Pulmonary artery endothelial cell (primary cell): ENCODE data around the gene MYT1. TPM values are rescaled to one million over a fixed set of nuclear protein-coding genes. Genes with fewer than 3 reads are reported as not detected.

Experiments used
- DNase-seq: peaks from one replicate; pipeline ENCODE4 v3.0.0-alpha.2; 2011; ENCODE audit warnings: low read depth, low spot score
- total RNA-seq: library from RNA; depleted of rRNA; stranded (reverse); fragments of >200 nt; gene quantifications from 2 replicates; pipeline ENCODE4 v1.2.3, GENCODE V29; 2014

Gene MYT1
- total RNA-seq, 1 donor from 2014 or later = not detected

- DNase-seq = no peak
Observed at GRCh38 chr20:64212755-64213154, 48.5 kb downstream of the MYT1 start.

GRCh38 chr20:64214113-64214512 lies 49.9 kb downstream of the MYT1 start:
- DNase-seq = no peak

GRCh38 chr20:64214952-64215351 lies 50.7 kb downstream of the MYT1 start:
- DNase-seq = no peak

GRCh38 chr20:64216036-64216435 lies 51.8 kb downstream of the MYT1 start:
- no peak for DNase-seq

- no peak for DNase-seq
Observed at GRCh38 chr20:64216910-64217309, 52.7 kb downstream of the MYT1 start.

GRCh38 chr20:64217539-64218221 lies 53.4 kb downstream of the MYT1 start:
- DNase-seq = no peak

GRCh38 chr20:64219202-64219601 lies 55.0 kb downstream of the MYT1 start:
- no peak for DNase-seq

GRCh38 chr20:64219730-64220129 lies 55.5 kb downstream of the MYT1 start:
- DNase-seq = no peak

- no peak for DNase-seq
Observed at GRCh38 chr20:64220420-64220819, 56.2 kb downstream of the MYT1 start.

- DNase-seq = no peak
Observed at GRCh38 chr20:64220891-64221527, 56.8 kb downstream of the MYT1 start.

GRCh38 chr20:64222291-64222735 lies 58.1 kb downstream of the MYT1 start:
- no peak for DNase-seq

GRCh38 chr20:64222851-64223525 lies 58.7 kb downstream of the MYT1 start:
- DNase-seq = no peak

- DNase-seq = no peak
Observed at GRCh38 chr20:64223526-64224067, 59.3 kb downstream of the MYT1 start.

- peak; percentile 33 for DNase-seq
Observed at GRCh38 chr20:64224351-64225170, 60.3 kb downstream of the MYT1 start.

GRCh38 chr20:64225171-64225595 lies 60.9 kb downstream of the MYT1 start:
- no peak for DNase-seq

- no peak for DNase-seq
Observed at GRCh38 chr20:64225828-64226598, 61.8 kb downstream of the MYT1 start.

GRCh38 chr20:64226686-64227580 lies 62.7 kb downstream of the MYT1 start:
- DNase-seq = no peak

GRCh38 chr20:64228086-64228653 lies 63.9 kb downstream of the MYT1 start:
- DNase-seq = no peak
